Left ventricle myocardium inferior (tissue), 1 donor: ENCODE data around the gene HDAC4. TPM values are rescaled to one million over a fixed set of nuclear protein-coding genes. Genes with fewer than 3 reads are reported as not detected.
A peak's percentile ranks its signal among the peaks of the same experiment; 100 is the strongest.

ENCODE experiments used
- DNase-seq: peaks from one replicate; pipeline ENCODE4 v3.0.0-alpha.2; 2020
- H3K27ac ChIP-seq: fragments of 200-600 bp; replicated peaks from 2 replicates; pipeline ENCODE4 v1.8.0; 2021
- H3K27me3 ChIP-seq: fragments of 200-600 bp; 2 replicates; pipeline ENCODE4 v1.8.0; 2021; ENCODE audit warnings: low read depth
- H3K36me3 ChIP-seq: fragments of 200-600 bp; 2 replicates; pipeline ENCODE4 v1.8.0; 2021
- H3K4me1 ChIP-seq: fragments of 200-600 bp; 2 replicates; pipeline ENCODE4 v1.8.0; 2021
- H3K4me3 ChIP-seq: fragments of 200-600 bp; 2 replicates; pipeline ENCODE4 v1.8.0; 2021; ENCODE audit warnings: mild to moderate bottlenecking, moderate library complexity
- H3K9me3 ChIP-seq: fragments of 200-600 bp; replicated peaks from 2 replicates; pipeline ENCODE4 v1.8.0; 2021
- intact Hi-C: fragments of 100-400 bp; cut with micrococcal nuclease; formaldehyde crosslinking; loops from one replicate; pipeline ENCODE4 v1.11.0; 2022
- total RNA-seq: library from RNA; stranded (reverse); fragmentation: NEBNext Ultra II Directional; extraction: Animal tissue kit (Norgen Biotek cat#: 25700); gene quantifications from one replicate; pipeline ENCODE4 v1.2.1, GENCODE V29; 2021
- TF ChIP-seq, protein P1 (sequence below): fragments of 200-600 bp; IDR thresholded peaks from 2 replicates; pipeline ENCODE4 v1.8.0; 2021; ENCODE audit warnings: antibody characterized with exemption, mild to moderate bottlenecking, borderline replicate concordance
- donor health status: DM: no; HTN: yes; CAD: no; lungs with severe emphysema.

The HDAC4 gene
- total RNA-seq, 1 donor from 2014 or later = 23.9 TPM

DNA sequence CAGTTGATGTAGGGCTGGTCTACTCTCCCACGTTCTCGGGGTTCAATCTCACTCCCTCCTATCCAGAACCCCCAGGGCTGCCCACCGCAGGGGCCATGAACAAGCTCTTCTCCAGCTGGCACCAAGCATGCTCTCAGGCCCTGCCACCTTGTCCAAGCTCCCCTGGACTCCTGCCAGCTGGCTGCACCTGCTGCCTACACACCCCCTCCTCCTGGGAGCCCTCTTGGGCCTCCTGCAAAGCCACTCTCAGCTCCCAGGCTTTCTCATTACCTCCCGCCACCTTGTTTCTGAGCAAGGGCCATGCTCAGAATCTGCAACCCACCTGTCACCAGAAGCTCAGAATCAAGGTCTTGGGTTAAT lies 56.0 kb downstream of the HDAC4 start:
- peaks cover 29% of the 10 kb centered on the region for H3K4me1 ChIP-seq
- no peaks in the 10 kb centered on the region for H3K27me3 ChIP-seq
- intact Hi-C loops = no loop called here
- H3K4me3 ChIP-seq = no peak overlapping the region
- H3K36me3 ChIP-seq = peaks cover 6% of the 10 kb centered on the region
- TF ChIP-seq, protein P1, sequence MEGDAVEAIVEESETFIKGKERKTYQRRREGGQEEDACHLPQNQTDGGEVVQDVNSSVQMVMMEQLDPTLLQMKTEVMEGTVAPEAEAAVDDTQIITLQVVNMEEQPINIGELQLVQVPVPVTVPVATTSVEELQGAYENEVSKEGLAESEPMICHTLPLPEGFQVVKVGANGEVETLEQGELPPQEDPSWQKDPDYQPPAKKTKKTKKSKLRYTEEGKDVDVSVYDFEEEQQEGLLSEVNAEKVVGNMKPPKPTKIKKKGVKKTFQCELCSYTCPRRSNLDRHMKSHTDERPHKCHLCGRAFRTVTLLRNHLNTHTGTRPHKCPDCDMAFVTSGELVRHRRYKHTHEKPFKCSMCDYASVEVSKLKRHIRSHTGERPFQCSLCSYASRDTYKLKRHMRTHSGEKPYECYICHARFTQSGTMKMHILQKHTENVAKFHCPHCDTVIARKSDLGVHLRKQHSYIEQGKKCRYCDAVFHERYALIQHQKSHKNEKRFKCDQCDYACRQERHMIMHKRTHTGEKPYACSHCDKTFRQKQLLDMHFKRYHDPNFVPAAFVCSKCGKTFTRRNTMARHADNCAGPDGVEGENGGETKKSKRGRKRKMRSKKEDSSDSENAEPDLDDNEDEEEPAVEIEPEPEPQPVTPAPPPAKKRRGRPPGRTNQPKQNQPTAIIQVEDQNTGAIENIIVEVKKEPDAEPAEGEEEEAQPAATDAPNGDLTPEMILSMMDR = no peak
- H3K27ac ChIP-seq = no peak overlapping the region
- H3K9me3 ChIP-seq = peaks cover 8% of the 10 kb centered on the region
- DNase-seq = peak; percentile 60

GRCh38 chr2:239343946-239344856 lies 56.6 kb downstream of the HDAC4 start:
- Histone ChIP-seq H3K27ac (no peak overlapping the region), H3K27me3 (no peaks in the 10 kb centered on the region), H3K36me3 (no peaks in the 10 kb centered on the region), H3K4me3 (no peak overlapping the region), H3K9me3 (peaks cover 8% of the 10 kb centered on the region), H3K4me1 (peaks cover 32% of the 10 kb centered on the region)
- TF ChIP-seq, protein P1 = no peak
- DNase-seq = no peak
- intact Hi-C loops = no loop called here

GRCh38 chr2:239343460-239343859 lies 57.4 kb downstream of the HDAC4 start:
- no peak overlapping the region for H3K4me3 ChIP-seq
- peaks cover 8% of the 10 kb centered on the region for H3K9me3 ChIP-seq
- H3K36me3 ChIP-seq = no peaks in the 10 kb centered on the region
- peaks cover 31% of the 10 kb centered on the region for H3K4me1 ChIP-seq
- H3K27ac ChIP-seq = no peak overlapping the region
- no peaks in the 10 kb centered on the region for H3K27me3 ChIP-seq
- no peak for DNase-seq
- intact Hi-C loops = no loop called here
- TF ChIP-seq, protein P1 = no peak

GRCh38 chr2:239341840-239342239 lies 59.0 kb downstream of the HDAC4 start:
- intact Hi-C loops = no loop called here
- H3K27ac ChIP-seq = no peak overlapping the region
- TF ChIP-seq, protein P1 = no peak
- H3K27me3 ChIP-seq = no peaks in the 10 kb centered on the region
- H3K4me3 ChIP-seq = no peak overlapping the region
- no peaks in the 10 kb centered on the region for H3K36me3 ChIP-seq
- no peak for DNase-seq
- peaks cover 8% of the 10 kb centered on the region for H3K9me3 ChIP-seq
- H3K4me1 ChIP-seq = peaks cover 43% of the 10 kb centered on the region

DNA sequence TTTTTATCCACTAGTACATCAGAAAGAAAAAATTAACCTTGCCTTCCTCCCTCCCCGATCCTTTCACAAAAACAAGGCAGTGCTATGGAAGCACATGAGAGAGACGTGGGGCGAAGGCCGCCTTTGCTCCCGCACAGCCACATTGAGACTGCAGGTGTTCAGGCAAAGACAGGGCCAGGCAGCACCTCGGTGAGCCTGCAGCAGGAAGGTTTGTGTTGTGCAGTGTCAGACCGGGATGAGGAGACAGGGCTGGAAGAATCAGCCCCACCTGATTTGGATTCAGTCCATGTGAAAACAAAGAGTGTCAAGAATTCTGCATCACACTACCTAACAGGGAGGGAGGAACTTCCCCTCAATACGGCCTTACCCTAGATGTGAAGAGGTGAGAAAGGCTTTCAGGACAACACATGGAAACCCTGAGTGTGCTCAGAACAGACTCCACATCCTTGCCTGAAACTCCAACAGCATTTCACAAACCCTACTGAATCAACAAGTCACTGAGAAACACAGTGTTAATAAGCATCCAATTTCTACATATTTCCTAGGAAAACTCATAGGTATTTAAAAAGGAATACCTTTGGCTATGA lies 59.6 kb downstream of the HDAC4 start:
- TF ChIP-seq, protein P1 = no peak
- Histone ChIP-seq H3K36me3 (no peaks in the 10 kb centered on the region), H3K9me3 (peaks cover 8% of the 10 kb centered on the region), H3K4me3 (no peak overlapping the region), H3K27me3 (no peaks in the 10 kb centered on the region), H3K4me1 (peaks cover 46% of the 10 kb centered on the region), H3K27ac (no peak overlapping the region)
- DNase-seq = no peak
- intact Hi-C loops = no loop called here
